Muscle of back (tissue), 11 donors: ENCODE results near the gene NRXN2. TPM values are rescaled to one million over a fixed set of nuclear protein-coding genes. Genes with fewer than 3 reads are reported as not detected.
"Not testable (repeated sequence)": the region's sequence is repeated elsewhere in the genome, so short reads cannot be mapped to it uniquely, and the experiment has no call there.

Experiments used
- DNase-seq, 3 donors: peaks; one replicate each; pipeline versions ENCODE4 v3.0.0 to v3.0.0-alpha.2; 2013
- polyA plus RNA-seq, 10 donors: library from polyadenylated mRNA; unstranded; fragments of 120-200 nt; gene quantifications; one replicate each; pipeline ENCODE4 v1.2.1, GENCODE V29; 2013; ENCODE audit not compliant: insufficient read length in 10 of 10

The NRXN2 gene
- polyA plus RNA-seq, 10 donors = 16.4 to 36.8 (median 26.1) TPM

DNA sequence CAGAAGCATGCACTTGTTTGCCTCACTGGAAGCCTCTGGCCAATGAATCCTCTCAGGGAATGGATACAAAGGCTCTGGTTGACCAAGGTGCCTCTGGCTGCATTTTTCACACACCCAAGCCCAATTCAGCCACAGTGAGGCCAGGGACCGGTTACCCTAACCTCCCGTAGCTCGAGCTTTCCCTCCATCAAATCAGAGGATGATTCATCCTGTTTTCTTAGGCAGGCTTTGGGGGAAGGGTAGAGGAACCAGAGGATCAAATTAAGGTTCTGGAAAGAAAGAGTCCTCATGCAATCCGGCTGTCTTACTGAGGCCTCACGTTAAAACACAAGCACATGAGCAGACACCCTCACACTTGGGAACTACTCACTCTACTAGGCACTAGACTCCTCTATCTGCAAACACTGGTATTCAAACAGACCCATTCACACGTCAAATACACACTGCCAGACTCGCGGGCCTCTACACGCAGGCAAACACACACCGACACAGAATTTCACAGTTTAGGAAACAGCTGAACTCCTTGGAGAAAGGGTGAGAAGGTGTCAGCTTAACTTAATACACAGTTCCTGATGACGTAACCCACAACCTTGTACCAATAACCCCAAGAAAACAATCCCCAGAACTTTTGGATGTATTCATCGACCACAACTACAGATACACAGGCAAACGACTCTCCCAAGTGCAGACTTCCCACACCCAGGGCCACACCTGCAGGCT is 12.4 kb downstream of the NRXN2 start:
- DNase-seq = no peak

DNA sequence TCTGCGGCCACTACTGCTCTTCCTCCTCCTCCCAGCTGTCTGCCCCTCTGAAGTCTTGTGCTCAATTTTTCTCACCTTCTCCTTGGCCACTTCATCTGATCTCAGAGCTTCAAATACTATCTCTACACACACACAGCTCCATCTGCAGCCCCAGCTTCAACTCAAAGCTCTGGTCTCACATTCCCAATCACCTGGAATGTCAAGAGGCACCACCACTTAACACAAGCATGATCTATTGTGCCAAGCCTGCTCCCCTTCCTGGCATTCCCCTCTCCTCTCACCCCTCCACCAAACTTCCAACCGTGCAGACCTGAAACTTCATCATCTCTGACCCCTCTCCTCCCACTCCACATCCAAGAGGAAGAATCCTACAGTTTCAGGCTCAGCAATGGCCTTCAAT is 17.5 kb downstream of the NRXN2 start:
- no peak for DNase-seq

DNA sequence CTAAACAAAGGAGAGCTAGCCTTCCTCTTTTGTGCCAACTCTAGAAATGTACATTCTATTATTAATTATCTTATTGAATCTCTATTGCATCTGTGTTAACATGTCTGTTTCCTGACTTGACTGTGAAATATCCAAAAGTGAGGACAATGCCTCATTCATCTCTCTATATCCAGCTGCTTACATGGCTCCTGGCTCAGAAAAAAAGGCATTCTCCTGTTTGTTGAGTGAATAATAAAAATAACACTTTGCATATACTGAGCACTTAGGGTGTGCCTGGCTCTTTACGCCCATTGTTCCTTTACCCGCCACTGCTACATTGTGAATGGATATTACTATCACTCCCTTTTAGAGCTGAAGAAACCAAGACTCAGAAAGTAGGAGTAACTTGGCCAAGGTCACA is 19.9 kb downstream of the NRXN2 start:
- DNase-seq = no peak

DNA sequence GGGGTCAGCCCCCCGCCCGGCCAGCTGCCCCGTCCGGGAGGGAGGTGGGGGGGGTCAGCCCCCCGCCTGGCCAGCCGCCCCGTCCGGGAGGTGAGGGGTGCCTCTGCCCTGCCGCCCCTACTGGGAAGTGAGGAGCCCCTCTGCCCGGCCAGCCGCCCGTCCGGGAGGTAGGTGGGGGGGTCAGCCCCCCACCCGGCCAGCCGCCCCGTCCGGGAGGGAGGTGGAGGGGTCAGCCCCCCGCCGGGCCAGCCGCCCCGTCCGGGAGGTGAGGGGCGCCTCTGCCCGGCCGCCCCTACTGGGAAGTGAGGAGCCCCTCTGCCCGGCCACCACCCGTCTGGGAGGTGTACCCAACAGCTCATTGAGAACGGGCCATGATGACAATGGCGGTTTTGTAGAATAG is 21.0 kb downstream of the NRXN2 start:
- DNase-seq = not testable (repeated sequence)

DNA sequence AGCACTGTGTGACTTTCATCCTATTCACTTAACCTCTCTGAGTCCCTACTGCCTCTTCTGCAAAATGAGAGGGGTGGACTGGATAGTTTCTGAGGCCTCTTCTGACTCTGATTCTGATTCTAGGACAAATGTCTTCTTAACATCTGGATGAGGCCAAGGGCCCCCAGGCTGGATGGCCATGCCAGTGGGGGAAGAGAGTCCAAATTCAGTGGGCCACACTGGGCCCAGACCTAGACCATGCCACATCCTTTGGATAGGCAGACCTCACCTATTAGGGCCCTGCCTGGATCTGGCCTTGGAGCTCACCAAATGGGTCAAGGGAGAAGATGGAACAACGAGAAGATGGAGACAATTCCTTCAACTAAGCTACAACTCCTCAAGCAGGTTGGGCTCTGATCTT is 24.6 kb downstream of the NRXN2 start:
- DNase-seq = no peak

DNA sequence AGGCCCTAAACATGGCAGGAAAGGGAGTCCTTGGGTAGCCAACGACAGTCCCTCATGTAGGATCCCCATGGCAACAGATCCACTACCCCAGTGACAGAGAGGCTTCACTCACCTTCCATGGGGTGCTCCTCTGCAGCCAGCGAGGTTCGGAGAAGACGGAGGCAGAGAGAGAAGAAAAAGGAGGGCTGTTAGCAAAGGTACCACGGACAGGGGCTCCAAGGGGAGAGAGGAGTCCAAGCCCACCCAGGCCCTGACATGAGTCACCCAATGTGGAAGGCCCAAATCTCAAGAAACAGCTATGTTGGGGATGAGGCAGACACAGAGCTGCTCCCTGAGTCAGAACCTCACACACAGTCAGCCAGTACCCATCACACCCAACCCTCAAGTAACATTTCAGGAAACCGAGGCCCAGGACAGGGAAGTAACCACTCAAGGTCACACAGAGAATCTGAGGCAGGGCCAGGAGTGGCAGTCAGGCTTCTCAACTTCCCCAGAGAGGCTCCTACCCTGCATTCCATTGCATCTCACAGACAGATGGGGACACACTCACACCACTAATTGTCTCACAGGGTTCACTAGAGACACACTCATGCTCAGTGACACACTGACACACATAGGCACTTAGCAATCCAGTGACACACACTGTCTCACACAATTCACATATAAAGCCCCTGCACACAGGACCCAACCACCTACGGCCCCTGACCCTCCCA is 25.2 kb downstream of the NRXN2 start:
- DNase-seq = no peak

DNA sequence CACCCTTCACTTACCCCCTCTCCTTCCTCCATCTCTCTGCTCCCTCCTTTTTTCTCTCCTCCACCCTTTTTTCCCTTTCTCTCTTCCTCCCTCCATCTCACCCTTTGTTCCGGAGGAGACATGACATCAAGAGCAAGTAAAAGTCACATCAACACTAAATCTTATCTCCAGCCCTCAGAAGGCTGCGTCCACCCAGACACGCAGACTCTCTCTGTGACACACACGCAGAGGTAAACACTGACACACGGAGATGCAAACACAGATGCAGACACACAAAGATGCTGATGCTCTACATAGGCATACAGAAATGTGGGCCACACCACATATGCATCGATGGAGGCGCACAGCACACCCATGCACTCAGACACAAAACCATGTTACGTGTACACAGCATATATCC is 27.0 kb downstream of the NRXN2 start:
- no peak for DNase-seq

DNA sequence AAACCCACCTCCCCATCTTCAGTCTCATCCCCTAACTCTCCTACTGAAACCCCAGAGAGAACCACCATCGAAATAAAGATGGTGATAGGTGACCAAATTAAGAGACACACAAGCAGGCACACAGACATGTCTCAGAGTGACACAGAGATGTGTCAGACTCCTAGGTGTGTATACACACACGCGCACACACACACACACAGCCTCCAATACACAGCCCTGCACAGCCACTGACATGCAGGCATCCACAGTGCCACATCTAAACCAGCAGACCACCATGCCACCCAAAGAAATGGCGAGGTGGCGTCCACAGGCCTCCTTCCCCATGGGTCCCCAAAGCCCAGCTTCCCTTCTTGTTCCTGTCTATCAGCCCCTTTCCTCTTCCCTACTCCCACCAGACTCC is 27.4 kb downstream of the NRXN2 start:
- DNase-seq = no peak

DNA sequence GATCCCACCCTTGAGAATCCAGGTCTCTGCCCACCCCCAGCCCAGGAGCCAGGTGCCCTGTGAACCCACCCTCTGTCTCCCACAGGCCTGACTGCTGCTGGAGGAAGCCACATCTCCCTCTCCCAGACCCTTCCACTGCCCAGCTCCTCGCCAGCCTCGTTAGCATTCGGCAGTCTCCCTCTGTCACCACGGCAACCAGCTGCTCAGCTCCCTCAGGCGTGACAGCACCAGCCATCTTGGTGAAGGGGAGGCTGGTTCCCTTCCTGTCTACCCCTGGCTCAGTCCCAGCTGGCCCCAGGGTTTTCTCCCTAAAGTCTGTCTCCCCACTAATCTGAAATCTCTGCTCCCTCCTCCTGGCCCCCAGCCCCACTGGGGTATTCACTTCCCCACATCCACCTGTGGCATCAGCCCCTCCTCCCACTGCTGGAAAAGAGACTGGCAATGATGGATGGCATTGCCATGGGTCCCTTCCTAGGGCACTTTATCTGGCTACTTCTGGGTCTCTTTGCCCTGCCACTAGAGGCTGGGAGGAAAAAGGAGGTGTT is 28.1 kb downstream of the NRXN2 start:
- DNase-seq = no peak

DNA sequence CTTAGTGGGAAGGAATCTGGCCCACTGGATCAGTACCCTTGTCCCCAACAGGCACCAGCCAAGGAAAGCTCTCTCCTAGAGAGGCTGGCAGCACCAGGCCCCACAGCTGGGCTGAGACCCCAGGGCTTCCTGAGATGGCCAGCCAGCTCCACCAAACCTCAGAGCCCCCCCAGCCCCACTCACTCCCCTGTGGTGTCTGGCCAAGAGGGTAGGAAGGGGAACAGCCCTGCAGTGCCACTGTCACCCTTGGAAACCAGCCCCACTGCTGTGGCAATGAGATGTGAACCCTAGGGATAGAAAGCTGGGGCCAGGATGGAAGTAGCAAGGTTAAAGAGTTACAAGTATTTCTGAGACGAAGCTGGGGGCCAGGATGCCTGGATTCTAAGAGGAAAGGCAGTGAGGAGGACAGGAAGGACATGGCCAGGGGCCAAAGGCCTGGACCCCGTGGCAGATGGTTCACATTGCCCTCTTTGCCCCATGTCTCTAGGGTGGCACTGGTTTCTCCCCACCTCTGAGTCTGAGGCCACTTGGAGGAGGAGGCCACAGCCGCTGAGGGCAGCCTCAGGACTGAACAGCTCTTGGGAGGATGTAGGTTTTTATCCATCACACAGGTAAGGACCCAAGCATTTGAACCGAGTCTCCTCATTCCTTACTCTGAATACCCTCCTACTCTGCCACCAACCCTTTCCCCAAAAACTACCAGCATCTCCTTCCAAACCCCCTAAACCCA is 28.8 kb downstream of the NRXN2 start:
- no peak for DNase-seq

DNA sequence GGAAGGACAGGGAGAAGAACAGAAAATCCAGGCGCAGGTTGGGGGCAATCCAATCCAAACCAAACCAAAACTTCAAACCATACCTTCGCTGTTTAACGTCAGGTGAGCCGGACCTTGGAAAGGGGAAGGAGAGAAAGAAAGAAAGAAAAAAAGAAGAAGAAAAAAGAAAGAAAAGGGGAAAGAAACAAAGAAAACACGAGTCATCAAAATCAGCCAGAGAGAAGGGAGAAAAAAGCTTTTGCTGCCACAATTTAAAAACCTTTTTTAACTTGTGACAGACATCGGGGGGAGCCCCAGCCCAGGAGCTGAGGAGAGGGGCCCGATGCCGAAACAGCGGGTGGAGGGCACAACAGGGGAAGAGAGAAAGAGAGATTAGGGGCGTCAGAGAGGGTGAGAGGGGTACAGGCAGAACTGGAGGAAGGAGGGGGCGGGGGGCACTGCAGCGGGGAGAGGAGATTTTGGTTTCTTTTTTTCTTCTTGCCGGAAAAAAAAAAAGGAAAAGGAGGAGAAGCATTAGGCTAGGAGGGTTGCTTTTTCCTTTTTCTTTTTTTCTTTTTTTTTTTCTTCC is 30.1 kb downstream of the NRXN2 start:
- peak in 1 of 3 donors; percentile 39 for DNase-seq

DNA sequence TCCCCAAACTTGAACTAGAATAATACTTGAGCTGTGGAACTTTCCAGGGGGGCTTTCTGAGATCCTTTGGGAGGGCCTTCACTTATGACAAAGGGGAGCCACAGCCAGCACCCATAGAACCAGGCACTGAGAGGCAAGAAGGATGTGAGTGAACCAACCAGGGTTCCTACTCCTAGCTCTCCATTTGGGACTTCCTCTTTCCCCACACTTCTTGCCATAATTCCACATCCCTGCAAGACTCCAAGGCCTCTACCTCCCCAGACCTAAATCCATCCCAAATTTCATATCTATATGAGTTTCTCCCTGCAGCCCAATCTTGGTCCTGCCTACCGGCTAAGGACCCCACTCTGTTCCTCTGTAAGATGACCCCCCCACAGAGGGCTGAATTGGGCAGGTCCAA is 31.5 kb downstream of the NRXN2 start:
- DNase-seq = no peak

DNA sequence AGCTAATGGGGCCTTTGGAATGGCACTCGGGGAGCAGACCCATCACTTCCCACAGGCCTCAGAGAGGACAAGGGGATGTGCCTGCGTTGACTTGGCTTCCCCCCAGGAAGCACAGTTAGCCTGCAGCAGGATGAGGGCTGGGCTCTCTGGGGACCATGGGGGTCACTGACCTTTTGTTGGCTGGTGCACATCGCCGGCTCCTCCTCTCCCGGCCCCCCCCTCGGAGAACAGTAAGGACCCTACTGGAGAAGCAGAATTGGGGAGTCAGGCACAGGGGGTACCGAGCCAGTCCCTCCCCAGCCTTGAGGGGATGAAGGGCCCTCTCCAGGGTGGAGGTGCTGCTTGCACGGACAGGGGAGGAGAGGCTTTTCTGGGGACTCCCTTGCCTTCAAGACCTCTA is 32.8 kb downstream of the NRXN2 start:
- peak in 1 of 3 donors; percentile 59 for DNase-seq

DNA sequence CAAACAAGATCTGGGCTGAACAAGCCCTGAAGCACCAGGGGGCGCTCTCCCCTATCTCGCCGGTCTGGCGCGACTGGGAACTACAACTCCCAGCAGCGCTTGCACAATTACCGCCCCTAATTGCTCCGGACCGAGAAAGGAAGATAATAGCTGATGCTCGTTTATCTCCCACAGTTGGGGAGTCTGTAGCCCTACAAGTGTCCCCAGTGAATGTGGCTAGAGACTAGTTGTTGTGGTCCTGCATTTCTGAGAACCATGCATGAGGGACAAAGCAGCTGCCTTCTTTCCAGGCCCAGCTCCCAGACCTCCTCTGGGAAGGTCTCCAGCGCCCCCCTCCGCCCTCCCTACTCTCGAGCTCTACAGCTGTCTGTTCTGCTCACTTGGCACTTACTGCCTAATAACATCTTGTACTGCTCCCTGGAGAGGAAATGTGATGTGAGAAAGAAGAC is 34.4 kb downstream of the NRXN2 start:
- peak; percentile 88 to 97 (median 94) for DNase-seq

DNA sequence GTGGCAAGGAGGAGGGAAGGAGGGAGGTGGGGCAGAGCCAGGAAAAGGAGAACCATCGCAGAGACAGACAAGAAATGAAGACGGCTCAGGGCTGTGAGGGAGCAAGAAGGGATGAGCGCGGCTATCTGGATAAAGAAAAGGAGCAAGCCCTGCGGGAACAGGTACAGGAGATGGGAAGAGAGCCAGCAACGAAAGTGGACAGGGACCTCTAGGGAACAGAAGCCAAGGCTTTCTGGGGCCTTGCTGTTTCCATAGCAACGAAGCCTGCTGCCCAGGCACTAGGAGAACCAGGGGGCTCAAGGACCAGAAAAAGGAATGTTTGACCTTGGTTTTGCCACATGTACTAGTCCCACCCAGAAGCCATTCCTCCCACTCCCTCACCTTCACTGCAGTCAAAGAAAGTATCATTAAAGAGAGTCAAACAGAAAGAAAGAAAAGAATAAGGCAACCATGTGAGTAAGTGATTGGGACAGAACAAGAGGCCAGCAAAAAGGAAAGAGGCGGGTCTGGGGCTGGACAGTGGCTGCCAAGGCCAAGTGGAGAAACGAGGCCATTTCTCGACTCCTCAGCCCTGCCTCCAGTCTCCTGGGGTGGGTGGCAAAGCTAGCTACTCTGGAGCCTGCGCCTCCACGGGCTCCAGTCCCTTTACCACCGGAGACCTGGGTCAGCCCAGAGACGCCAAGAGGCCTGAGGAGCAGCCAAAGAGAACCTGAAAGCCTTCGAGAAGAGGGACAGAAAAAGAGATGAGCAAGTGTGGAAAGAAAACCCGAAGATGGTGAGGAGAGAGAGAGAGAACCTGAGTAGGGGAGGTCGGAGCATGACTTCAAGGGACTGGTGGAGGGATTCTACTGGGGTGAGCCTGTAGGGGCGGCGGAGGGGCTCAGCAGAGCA is 35.1 kb downstream of the NRXN2 start:
- DNase-seq = no peak

DNA sequence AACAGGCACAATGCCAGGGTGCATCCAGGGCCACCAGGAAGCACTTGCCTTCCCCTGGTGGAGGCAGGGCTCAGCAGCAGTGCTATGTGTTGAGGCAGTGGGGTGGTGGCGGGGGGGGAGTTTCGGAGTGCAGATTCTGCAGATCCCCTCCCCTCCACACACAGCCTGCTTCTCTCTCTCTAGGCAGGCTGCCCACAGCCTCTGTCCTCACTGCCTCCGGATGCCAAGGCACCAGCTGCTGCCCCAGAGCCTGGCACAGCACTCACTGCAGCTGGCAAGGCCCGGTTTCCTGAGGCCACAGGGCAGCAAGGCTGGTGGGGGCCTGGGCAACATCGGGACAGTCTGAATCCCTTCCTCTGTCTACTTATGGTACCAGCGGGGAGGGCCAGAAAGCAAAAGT is 35.8 kb downstream of the NRXN2 start:
- DNase-seq = peak; percentile 53 to 82 (median 58)

DNA sequence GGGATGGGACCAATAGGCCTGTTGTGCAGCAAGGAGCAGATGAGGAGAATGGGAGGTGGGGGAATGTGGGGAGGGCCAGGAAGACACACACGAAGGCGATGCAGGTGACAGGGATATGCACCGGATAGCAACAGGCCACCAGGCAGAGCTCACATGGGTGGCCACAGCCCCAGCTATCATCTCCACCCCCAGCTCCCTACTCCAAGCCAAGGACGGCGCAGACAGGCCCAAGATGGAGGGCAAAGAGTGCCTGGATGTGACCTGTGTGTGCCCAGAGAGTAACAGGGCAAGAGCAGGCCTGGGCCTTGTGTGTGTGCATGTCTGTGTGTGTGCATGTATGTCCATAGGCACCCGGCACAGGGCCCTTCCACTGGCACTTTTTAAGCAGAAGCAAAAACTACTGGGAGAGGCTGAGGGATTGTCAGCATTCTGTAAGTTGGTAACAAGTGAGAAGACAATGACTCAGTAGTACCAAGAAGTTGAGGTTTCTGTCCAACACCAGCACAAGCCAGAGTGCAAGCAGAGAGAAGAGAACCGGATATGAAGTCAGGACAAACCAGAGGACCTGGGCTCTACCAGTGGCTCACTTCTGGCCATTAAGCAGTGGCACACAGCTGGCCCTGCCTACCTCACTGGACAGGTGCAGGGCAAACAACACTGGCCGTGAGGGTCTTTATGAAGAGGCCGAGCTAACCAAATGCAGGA is 36.4 kb downstream of the NRXN2 start:
- DNase-seq = no peak

DNA sequence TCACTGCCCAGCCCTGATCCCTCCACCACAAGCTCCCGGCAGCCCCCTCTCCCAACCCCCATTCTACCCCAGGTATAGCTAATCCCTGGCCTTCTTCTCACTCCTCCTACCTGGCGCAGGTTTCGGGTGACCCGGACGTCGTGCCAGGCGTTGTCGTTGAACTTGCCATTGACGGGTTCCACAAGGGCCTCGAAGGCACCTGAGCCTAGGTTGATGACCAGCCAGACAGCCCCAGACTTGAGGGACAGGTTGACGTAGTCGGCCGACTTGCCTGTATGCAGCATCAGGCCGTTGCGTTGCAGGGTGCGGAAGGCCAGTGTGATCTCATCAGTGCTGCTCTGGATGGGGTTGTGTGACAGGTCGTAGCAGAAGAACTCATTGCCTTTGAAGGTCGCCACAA is 37.5 kb downstream of the NRXN2 start:
- no peak for DNase-seq

DNA sequence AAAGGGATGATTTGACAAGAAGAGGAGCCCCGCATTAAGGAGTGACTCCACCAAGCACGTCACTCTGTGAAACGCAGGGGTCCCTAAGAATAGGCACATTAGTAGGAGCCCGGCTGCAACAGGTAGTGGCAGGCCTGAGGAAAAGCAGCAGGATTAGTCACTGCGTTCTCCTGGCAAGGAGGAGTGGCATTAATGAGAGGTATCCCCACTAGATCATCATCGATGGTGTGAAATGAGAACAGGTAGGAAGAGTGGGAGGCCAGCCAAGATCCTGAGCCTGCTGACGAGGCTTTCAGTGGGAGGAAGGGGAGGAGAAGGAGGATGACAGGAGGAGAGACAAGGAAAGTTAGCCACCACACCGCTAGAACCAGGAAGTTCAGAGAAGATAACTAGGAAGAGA is 38.6 kb downstream of the NRXN2 start:
- no peak for DNase-seq

DNA sequence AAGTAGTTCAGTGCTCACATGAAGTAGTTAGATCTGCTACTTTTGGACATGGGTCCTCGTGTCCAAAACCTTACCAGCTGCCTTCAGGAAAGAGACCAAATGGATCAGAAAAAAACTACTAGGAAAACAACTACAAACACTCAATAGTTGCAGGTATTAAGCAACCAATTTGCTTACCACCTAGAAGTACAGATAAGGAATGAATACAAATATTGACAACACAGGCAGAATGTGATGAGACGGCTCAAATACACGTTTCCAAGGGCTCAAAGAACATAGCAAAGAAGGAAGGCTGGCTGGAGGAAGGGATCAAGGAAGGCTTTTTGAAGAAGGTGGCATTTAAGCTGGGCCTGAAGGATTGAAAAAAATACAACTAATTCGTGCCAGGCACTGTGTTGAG is 41.8 kb downstream of the NRXN2 start:
- no peak for DNase-seq

DNA sequence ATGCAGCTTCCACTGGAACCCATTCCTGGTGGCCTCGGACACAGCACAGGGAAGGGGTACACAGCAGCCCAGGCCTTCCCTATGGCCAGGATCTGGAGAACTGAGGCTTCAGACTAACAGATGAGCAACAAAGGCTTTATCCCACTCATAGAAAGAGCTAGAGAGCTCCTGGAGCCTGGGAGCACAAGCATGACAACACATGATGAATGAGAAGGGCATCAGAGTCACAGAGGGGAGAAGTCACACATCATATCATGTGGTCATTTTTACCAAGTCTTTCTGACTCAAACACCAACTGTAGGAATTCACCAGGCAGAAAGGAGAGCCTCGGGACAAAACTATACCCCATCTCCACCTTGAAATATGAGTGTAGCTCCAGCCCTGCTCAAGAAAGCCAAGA is 43.2 kb downstream of the NRXN2 start:
- no peak for DNase-seq
